T-cell (primary cell): ENCODE measurements around the gene TNNT1. TPM values are rescaled to one million over a fixed set of nuclear protein-coding genes. Genes with fewer than 3 reads are reported as not detected.

Source experiments
- ATAC-seq, 4 experiments: fragments of 200-7000 bp in 3 of 4; fragments of 150-1000 bp in 1 of 4; cut with Tn5 transposase; replicated peaks in 1 of 4; 1 replicate in 3 of 4; 2 replicates in 1 of 4; pipeline ENCODE4 v1.10.0; 2021; ENCODE audit warnings: moderate library complexity in 3 of 4, mild to moderate bottlenecking in 2 of 4, moderate number of reproducible peaks in 1 of 4
- CTCF ChIA-PET, 2 donors: fragments of 300-600 bp; sonication (Branson Sonifier 250); formaldehyde crosslinking; loops; one replicate each; lab custom pipeline; 2022; ENCODE audit warnings: antibody characterized with exemption in 2 of 2; lab: Charles Lee
- POLR2A ChIA-PET, 2 donors: fragments of 300-600 bp; sonication (Branson Sonifier 250); formaldehyde crosslinking; loops; one replicate each; lab custom pipeline; 2022; ENCODE audit warnings: antibody characterized with exemption in 2 of 2; lab: Charles Lee
- DNase-seq, 35 experiments: peaks; one replicate each; pipeline versions ENCODE4 v3.0.0 to v3.0.0-alpha.2; 2013 to 2023
- H3K27ac ChIP-seq: one replicate; pipeline ENCODE4 v1.5.1; 2013; ENCODE audit warnings: low read length
- H3K27me3 ChIP-seq, 2 experiments: replicated peaks in 1 of 2; 1 replicate in 1 of 2; 2 replicates in 1 of 2; pipeline versions ENCODE4 v1.6.1 to v1.7.0; 2013; ENCODE audit warnings: low read length in 1 of 2, mixed read lengths in 1 of 2; ENCODE audit not compliant: control insufficient read depth in 2 of 2, insufficient read depth in 2 of 2; ENCODE audit errors: extremely low read depth in 1 of 2
- H3K36me3 ChIP-seq, 2 donors: 1 replicate in 1 of 2; 2 replicates in 1 of 2; pipeline versions ENCODE4 v1.6.1 to v1.7.0; 2013; ENCODE audit warnings: low read length in 1 of 2; ENCODE audit not compliant: control insufficient read depth in 2 of 2, insufficient read depth in 1 of 2; ENCODE audit errors: extremely low read depth in 1 of 2
- H3K4me1 ChIP-seq, 2 experiments: 1 replicate in 1 of 2; 2 replicates in 1 of 2; pipeline versions ENCODE4 v1.6.1 to v1.7.0; 2013; ENCODE audit warnings: low read length in 2 of 2, mixed read lengths in 1 of 2; ENCODE audit not compliant: insufficient read depth in 2 of 2, control insufficient read depth in 1 of 2; ENCODE audit errors: extremely low read depth in 1 of 2
- H3K4me3 ChIP-seq, 2 donors: 1 replicate in 1 of 2; 2 replicates in 1 of 2; pipeline versions ENCODE4 v1.5.1 to v1.7.0; 2013; ENCODE audit warnings: mild to moderate bottlenecking in 2 of 2, low read length in 1 of 2, moderate library complexity in 1 of 2; ENCODE audit not compliant: control insufficient read depth in 1 of 2; ENCODE audit errors: extremely low read depth in 1 of 2
- H3K9me3 ChIP-seq: 2 replicates; pipeline ENCODE4 v1.7.0; 2013
- H3K27ac Mint-ChIP-seq, 2 donors: one replicate each; pipeline ENCODE4 v1.8.0; 2020 to 2021; ENCODE audit warnings: mild to moderate bottlenecking in 2 of 2, mixed read lengths in 2 of 2
- H3K27me3 Mint-ChIP-seq, 2 donors: one replicate each; pipeline ENCODE4 v1.8.0; 2021 to 2022; ENCODE audit warnings: mixed read lengths in 2 of 2
- H3K36me3 Mint-ChIP-seq: one replicate; pipeline ENCODE4 v1.8.0; 2021; ENCODE audit warnings: mixed read lengths
- H3K4me1 Mint-ChIP-seq, 3 donors: one replicate each; pipeline ENCODE4 v1.8.0; 2020 to 2022; ENCODE audit warnings: mixed read lengths in 3 of 3, mild to moderate bottlenecking in 1 of 3
- H3K4me3 Mint-ChIP-seq, 3 donors: one replicate each; pipeline ENCODE4 v1.8.0; 2020 to 2022; ENCODE audit warnings: mild to moderate bottlenecking in 3 of 3, mixed read lengths in 3 of 3, moderate library complexity in 3 of 3
- H3K9me3 Mint-ChIP-seq, 3 donors: one replicate each; pipeline ENCODE4 v1.8.0; 2020 to 2022; ENCODE audit warnings: mixed read lengths in 3 of 3
- WGBS: methylation state at CpG from one replicate; pipeline ENCODE4 v1.1.5; 2013; ENCODE audit warnings: missing lambda C conversion rate; ENCODE audit not compliant: insufficient coverage; 5-methylcytosine and 5-hydroxymethylcytosine counted together
- total RNA-seq, 35 experiments: library from RNA in 6 of 35; stranded (reverse) in 6 of 35; fragments of 120-200 nt in 1 of 35; gene quantifications; one replicate each; pipeline versions ENCODE4 v1.2.1 to v1.2.4 and lab custom pipeline; 2013 to 2026

Gene TNNT1
- total RNA-seq, 5 donors from 2014 or later (not counting 1 experiment from before 2014, with no cell fraction given) = 0.36 to 0.76 TPM; not detected in 3

DNA sequence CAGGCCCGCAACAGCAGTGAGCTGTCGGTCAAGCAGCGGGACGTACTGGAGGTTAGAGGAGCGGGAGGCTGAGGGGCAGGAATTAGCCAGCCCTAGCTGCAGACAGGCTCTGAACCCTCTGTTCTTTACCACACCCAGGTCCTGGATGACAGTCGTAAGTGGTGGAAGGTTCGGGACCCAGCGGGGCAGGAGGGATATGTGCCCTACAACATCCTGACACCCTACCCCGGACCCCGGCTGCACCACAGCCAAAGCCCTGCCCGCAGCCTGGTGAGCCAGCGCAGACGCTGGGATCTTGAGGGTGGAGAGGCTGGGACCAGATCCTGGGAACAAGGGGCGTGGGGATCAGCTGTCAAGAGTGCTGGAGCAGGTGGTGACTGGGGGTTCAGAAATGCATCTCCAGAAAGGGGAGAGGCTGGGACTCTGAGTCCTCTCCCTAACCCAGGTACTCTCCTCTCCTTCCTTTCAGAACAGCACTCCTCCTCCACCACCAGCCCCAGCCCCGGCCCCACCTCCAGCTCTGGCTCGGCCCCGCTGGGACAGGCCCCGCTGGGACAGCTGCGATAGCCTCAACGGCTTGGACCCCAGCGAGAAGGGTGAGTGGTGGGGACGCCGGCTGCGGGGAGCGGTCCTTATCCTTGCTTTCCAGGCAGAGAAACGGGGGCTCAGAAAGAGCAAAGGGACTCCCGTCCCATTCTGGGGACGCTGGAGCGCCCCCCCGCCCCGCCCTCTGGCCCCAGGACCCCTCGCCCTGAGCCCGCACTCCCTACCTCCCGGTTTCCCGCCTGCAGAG lies 62.9 kb downstream of the TNNT1 start:
- Mint-ChIP-seq H3K9me3 (no peaks in the 10 kb centered on the region), H3K4me1 (peaks cover 26 to 45% (median 40%) of the 10 kb centered on the region in 3 donors), H3K27ac (no peak overlapping the region), H3K4me3 (peak overlapping the region in 1 of 3 donors; percentile 35), H3K36me3 (peaks cover 13% of the 10 kb centered on the region), H3K27me3 (peaks cover 53 to 62% of the 10 kb centered on the region in 2 donors)
- ChIA-PET CTCF (interaction anchor here in 1 of 2 donors (1.3 kb wide), 1 partner anchor 418 kb away, joined by 4 read pairs; no protein-coding TSS in a partner anchor), POLR2A (no interaction called here)
- Histone ChIP-seq H3K4me1 (peaks cover 0 to 37% of the 10 kb centered on the region in 2 experiments), H3K27ac (no peak overlapping the region), H3K4me3 (no peak overlapping the region), H3K27me3 (peaks cover 11 to 72% of the 10 kb centered on the region in 2 experiments), H3K9me3 (no peaks in the 10 kb centered on the region), H3K36me3 (peaks cover 1 to 5% of the 10 kb centered on the region in 2 donors)
- DNase-seq = no peak
- WGBS = 15% methylated on average over 23 of the region's 35 CpGs
- ATAC-seq = no peak

DNA sequence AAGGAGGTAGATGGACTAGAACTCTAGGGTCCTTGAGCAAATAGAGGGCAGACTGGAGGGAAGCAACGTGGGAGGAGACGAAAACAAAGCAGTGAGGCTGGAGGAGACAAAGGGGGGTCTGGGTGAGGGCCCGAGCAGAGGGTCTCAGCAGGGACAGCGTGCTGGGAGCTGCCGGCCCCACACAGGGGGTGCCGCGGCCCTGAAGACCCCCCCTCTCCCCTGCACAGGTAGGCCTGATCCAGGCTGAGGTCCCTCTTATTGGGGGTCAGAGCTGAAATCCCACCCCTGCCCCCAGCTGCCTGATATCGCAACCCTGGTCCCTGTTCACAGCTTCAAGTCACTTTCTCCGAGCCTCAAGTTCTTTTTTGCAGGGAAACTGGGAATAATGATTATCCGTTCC lies 64.6 kb downstream of the TNNT1 start:
- Histone ChIP-seq H3K27ac (no peak overlapping the region), H3K9me3 (no peaks in the 10 kb centered on the region), H3K36me3 (no peaks in the 10 kb centered on the region), H3K27me3 (peaks cover 13 to 89% of the 10 kb centered on the region in 2 experiments), H3K4me3 (no peak overlapping the region), H3K4me1 (peaks cover 4 to 54% of the 10 kb centered on the region in 2 experiments)
- 85% methylated on average over 4 of the region's 10 CpGs for WGBS
- no peaks in the 10 kb centered on the region for H3K36me3 Mint-ChIP-seq
- ChIA-PET POLR2A (no interaction called here), CTCF (interaction anchor here in 1 of 2 donors (1.3 kb wide), 1 partner anchor 419 kb away, joined by 4 read pairs; no protein-coding TSS in a partner anchor)
- DNase-seq (no peak), ATAC-seq (no peak)
- no peak overlapping the region for H3K27ac Mint-ChIP-seq
- H3K9me3 Mint-ChIP-seq = no peaks in the 10 kb centered on the region
- H3K27me3 Mint-ChIP-seq = peaks cover 55 to 65% of the 10 kb centered on the region in 2 donors
- peaks cover 37 to 52% (median 48%) of the 10 kb centered on the region in 3 donors for H3K4me1 Mint-ChIP-seq
- H3K4me3 Mint-ChIP-seq = no peak overlapping the region

DNA sequence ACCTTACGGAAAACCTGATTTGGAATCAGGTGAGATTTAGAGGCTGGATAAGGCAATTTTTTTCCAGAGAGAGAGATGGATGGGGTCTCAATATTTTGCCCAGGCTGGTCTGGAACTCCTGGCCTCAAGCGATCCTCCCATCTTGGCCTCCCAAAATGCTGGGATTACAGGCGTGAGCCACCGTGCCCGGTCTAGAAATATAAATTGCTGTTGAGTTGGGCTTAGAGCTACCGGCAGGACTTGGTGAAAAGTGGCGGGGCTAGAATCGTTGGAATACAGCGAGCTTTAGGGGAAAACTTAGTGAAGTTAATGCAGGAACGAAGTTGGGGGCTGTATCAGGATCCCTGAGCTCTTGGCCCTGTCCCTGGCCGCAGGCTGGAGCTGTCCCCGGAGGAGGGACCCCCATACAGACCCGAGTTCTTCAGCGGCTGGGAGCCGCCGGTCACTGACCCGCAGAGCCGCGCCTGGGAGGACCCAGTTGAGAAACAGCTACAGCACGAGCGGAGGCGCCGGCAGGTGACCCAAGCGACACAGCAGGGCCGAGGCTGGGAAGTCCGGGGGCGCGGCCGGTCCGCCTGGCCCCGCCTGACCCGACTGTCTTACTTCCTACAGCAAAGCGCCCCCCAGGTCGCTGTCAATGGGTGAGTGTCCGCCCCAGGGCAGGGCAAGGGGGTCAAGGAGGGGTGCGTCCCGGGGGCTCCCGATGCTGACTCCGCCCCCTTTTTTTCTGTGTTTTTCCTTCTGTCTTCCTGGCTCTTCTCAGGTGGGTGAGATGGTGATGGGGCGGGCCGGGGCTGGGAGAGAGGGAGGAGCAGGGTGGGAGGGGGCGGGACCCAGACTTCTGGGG lies 65.8 kb downstream of the TNNT1 start:
- ChIA-PET POLR2A (no interaction called here), CTCF (no interaction called here)
- WGBS = 39% methylated on average over 31 of the region's 42 CpGs
- peak overlapping the region in 1 of 3 donors; percentile 79 for H3K4me3 Mint-ChIP-seq
- no peaks in the 10 kb centered on the region for H3K9me3 Mint-ChIP-seq
- peaks cover 4 to 52% of the 10 kb centered on the region in 2 experiments for H3K4me1 ChIP-seq
- DNase-seq (no peak), ATAC-seq (no peak)
- no peak overlapping the region for H3K27ac ChIP-seq
- H3K4me1 Mint-ChIP-seq = peaks cover 33 to 46% (median 36%) of the 10 kb centered on the region in 3 donors
- H3K27me3 Mint-ChIP-seq = peaks cover 49 to 60% of the 10 kb centered on the region in 2 donors
- no peak overlapping the region for H3K27ac Mint-ChIP-seq
- no peaks in the 10 kb centered on the region for H3K36me3 Mint-ChIP-seq
- no peak overlapping the region for H3K4me3 ChIP-seq
- no peaks in the 10 kb centered on the region for H3K9me3 ChIP-seq
- no peaks in the 10 kb centered on the region for H3K36me3 ChIP-seq
- peaks cover 12 to 89% of the 10 kb centered on the region in 2 experiments for H3K27me3 ChIP-seq

Other genes starting within 250 kb of the TNNT1 start
- 10 to 100 TPM in 1 of 5 donors, 1 to 10 TPM in 4; 2.1 to 16.2 (median 3.3) TPM for gene NCR1, start 243.1 kb downstream of the TNNT1 start, total RNA-seq
- not detected for gene NLRP7, start 201.7 kb downstream of the TNNT1 start, total RNA-seq
- 1 to 10 TPM; 1.2 to 9.8 (median 6.5) TPM for gene NLRP2, start 182.8 kb downstream of the TNNT1 start, total RNA-seq
- under 1 TPM in 4 of 5 donors, not detected in 1; 0.33 to 0.55 (median 0.47) TPM for gene GP6, start 110.9 kb downstream of the TNNT1 start, total RNA-seq
- 10 to 100 TPM; 12.4 to 35.8 (median 21.6) TPM for gene RDH13, start 86.1 kb downstream of the TNNT1 start, total RNA-seq
- gene EPS8L1, start 73.3 kb downstream of the TNNT1 start, total RNA-seq = 1 to 10 TPM; 1.1 to 3.5 (median 2.0) TPM
- gene PPP1R12C, start 31.6 kb downstream of the TNNT1 start, total RNA-seq = 100 to 1,000 TPM; 129 to 197 (median 173) TPM
- not detected for gene TNNI3, start 8.5 kb upstream of the TNNT1 start, total RNA-seq
- not detected for gene DNAAF3, start 17.4 kb upstream of the TNNT1 start, total RNA-seq
- 1 to 10 TPM in 2 of 5 donors, not detected in 3; 2.7 to 2.9 TPM for gene SYT5, start 31.1 kb upstream of the TNNT1 start, total RNA-seq
- 1 to 10 TPM in 1 of 5 donors, under 1 TPM in 2, not detected in 2; 0.16 to 1.1 (median 0.51) TPM for gene PTPRH, start 60.3 kb upstream of the TNNT1 start, total RNA-seq
- gene TMEM86B, start 79.6 kb upstream of the TNNT1 start, total RNA-seq = 10 to 100 TPM; 10.6 to 22.4 (median 18.2) TPM
- gene PPP6R1, start 109.8 kb upstream of the TNNT1 start, total RNA-seq = 100 to 1,000 TPM; 173 to 208 (median 194) TPM
- gene HSPBP1, start 130.9 kb upstream of the TNNT1 start, total RNA-seq = 10 to 100 TPM; 16.8 to 27.6 (median 24.7) TPM
- 1 to 10 TPM; 2.9 to 5.8 (median 3.9) TPM for gene BRSK1, start 134.8 kb upstream of the TNNT1 start, total RNA-seq
- gene TMEM150B, start 176.1 kb upstream of the TNNT1 start, total RNA-seq = under 1 TPM in 1 of 5 donors, not detected in 4; 0.47 TPM
- gene KMT5C, start 190.7 kb upstream of the TNNT1 start, total RNA-seq = 10 to 100 TPM; 24.4 to 71.8 (median 30.7) TPM
- under 1 TPM in 2 of 5 donors, not detected in 3; 0.12 to 0.51 TPM for gene COX6B2, start 205.5 kb upstream of the TNNT1 start, total RNA-seq
- not detected for gene GARIN5B, start 214.1 kb upstream of the TNNT1 start, total RNA-seq
- gene IL11, start 221.3 kb upstream of the TNNT1 start, total RNA-seq = under 1 TPM in 2 of 5 donors, not detected in 3; 0.53 to 0.96 TPM
- gene TMEM190, start 227.6 kb upstream of the TNNT1 start, total RNA-seq = not detected
- 10 to 100 TPM; 10.8 to 23.2 (median 20.0) TPM for gene TMEM238, start 235.1 kb upstream of the TNNT1 start, total RNA-seq
- gene RPL28, start 236.7 kb upstream of the TNNT1 start, total RNA-seq = 1,000 to 10,000 TPM; 3,465 to 4,436 (median 4,286) TPM